HG02870 (cell line): ENCODE measurements around the gene LARGE1.

Experiments used
- ATAC-seq: cut with Tn5 transposase; IDR thresholded peaks from one replicate; pipeline ENCODE4 v1.9.1; 2021; ENCODE audit warnings: mild to moderate bottlenecking, moderate library complexity; ENCODE audit not compliant: unreplicated experiment

The LARGE1 gene

GRCh38 chr22:33296941-33297340 lies 623.3 kb downstream of the LARGE1 start:
- ATAC-seq = no peak

- ATAC-seq = no peak
Measured at GRCh38 chr22:33288078-33288477, 632.2 kb downstream of the LARGE1 start.

GRCh38 chr22:33275073-33275443 lies 645.2 kb downstream of the LARGE1 start:
- no peak for ATAC-seq

GRCh38 chr22:33274214-33275072 lies 645.8 kb downstream of the LARGE1 start:
- ATAC-seq = no peak

DNA sequence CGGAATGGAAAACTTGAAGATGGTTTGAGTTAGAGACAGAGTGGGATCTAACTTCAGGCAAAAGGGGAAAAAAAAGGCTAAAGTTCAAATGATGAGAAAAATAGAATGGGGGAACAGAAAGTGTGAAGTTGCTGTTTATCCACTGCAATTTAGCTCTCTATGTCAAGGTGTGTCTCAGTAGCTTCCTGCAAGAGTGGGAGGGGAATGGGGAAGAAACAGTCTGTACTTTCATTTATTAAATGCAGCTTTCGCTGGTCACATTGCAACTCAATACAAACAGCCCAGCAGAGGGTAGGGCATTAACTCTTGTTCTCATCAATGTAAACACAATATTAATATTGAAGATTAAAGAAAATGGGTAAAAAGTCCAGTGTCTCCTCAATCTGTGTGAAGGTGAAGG lies 647.4 kb downstream of the LARGE1 start:
- no peak for ATAC-seq

DNA sequence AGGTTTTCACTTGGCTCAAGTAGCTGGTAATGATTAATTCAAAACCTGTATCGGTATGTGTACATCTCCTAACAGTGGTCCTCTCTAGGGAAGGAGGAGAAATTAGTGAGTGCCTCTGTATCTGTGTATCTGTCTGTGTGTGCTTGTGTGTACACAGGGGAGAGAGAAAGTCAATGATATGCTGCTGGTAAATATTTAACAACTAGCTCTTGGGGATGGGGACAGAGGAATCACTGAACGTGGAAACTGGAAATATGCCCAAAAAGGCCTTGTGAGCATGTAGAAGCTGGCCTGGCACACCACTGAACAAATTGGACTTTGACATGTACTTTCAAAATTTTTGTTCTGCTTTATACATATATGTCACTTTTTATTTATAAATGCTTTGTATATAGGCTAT lies 648.1 kb downstream of the LARGE1 start:
- no peak for ATAC-seq

GRCh38 chr22:33271390-33272161 lies 648.7 kb downstream of the LARGE1 start:
- ATAC-seq = peak; percentile 70

GRCh38 chr22:33270596-33270995 lies 649.7 kb downstream of the LARGE1 start:
- no peak for ATAC-seq

DNA sequence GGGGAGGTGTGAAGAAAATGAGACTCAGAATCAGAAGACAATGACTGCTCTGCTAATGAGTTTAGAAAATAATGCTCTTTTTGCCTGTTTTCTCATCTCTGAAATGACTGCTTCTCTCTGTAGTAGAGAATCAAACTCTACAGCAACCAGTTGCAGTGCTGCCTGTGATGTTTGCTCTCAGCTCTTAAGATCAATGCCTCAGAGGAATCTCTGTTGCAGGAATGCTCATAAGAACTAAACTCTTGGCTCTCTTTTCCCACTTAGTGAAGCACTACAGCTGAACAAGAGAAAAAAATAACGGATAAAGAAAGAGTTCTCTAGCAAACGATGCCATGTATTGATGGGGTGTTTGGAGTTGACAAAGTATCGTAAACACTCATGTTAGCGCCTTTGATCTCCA lies 658.6 kb downstream of the LARGE1 start:
- ATAC-seq = no peak

GRCh38 chr22:33260498-33260897 lies 659.8 kb downstream of the LARGE1 start:
- no peak for ATAC-seq

GRCh38 chr22:33255791-33256190 lies 664.5 kb downstream of the LARGE1 start:
- ATAC-seq = no peak

GRCh38 chr22:33248948-33249347 lies 671.3 kb downstream of the LARGE1 start:
- no peak for ATAC-seq

GRCh38 chr22:33247758-33248157 lies 672.5 kb downstream of the LARGE1 start:
- ATAC-seq = peak; percentile 74

DNA sequence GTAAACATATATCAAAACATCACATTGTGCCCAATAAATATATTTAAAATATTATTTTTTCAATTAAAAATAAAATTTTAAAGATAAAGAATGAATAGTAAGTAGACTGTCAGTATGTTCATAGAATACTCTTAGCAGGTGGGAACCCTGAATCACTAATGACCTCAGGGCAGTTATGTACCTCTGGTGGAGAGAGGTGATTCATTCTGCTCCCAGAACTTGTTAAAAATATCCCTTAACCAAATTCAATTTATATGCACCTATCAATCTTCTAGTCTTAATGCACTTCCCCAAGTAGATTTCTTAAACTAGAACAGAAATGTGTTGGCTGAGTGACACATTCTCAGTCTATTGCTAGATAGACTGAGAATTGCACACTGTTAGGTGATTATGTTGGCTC lies 678.2 kb downstream of the LARGE1 start:
- no peak for ATAC-seq

DNA sequence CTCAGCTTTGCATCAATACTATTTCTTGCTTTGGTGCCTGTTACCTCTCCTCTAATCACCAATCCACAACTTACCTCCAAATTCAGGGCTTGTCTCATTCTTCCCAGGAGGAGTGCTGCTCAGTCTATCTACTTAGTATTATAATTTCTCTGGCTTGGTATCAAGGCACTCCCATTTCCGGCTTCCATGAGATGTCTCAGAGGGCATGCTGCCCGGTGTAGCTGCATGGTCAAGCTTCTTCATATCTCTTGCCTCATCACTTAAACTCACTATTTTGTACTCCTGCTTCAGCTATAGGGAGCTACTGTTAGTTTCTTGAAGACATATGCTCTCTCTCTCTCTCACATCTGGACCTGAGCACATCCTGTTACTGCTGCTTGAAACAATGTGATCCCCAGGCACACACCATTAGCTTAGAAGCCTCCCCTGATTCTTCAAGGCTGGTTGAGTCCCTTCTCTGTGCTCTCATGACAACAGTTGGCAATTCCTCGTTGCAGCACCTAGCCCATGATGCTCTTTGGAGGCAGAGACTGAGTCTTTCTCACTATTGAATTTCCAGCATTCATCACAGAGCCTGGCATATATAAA lies 679.3 kb downstream of the LARGE1 start:
- ATAC-seq = no peak

DNA sequence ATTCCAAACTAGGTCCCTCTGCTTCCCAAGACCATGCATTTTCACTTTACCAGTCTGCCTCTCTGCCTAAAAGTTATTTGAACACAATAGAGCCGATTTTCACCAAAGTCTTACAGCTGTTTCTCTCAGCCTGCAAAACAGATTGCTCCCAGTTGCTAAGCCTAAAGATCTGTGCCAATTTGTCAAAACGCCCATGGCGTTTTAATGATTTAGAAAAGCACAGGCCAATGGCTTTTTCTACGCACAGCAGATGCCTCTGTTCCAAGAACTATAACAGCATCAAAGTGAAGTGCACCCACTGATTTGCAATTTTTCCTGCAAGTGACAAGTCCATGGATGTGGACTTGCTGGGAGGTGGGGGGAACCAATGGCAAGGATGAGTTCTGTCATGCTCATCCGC lies 688.2 kb downstream of the LARGE1 start:
- no peak for ATAC-seq

DNA sequence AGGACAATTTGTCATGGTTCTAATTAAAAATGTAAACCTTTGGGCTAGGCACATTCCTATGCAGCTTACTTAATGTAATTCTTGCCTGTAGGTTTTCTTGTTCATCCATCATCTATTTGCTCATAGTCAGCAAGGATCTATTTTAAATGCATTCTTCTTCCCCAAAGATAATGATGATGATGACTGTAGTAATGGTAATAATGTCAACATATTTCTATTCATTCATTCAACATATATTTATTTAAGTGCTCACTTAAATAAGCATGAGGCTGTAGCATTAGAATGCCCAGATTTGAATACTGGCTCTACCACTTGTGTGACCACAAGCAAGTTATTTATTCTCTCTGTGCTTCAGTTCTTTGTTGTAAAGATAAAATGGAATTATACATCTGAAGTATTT lies 692.5 kb downstream of the LARGE1 start:
- ATAC-seq = no peak

DNA sequence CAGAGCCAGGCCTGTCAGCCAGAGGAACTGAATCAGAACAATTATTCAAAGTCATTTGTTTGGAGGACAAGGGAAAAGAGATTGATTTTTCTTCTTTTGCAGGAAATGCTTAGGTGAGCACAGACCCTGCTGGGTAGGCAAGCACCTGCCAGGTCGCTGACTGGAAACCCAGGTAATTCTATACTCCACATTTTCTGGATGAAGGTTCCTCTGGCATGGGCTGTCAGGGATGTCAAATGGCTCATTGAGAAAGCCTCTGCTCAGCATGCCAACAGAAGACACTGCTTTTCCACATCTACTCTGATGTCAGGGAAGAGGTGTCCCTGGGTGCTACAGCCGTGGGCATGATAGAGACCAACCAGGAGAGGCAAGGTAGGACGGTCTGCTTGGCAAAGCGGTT lies 695.4 kb downstream of the LARGE1 start:
- ATAC-seq = no peak
